Left renal cortex interstitium (tissue), 4 donors: ENCODE results near the gene KLC4. TPM values are rescaled to one million over a fixed set of nuclear protein-coding genes. Genes with fewer than 3 reads are reported as not detected.
A peak's percentile ranks its signal among the peaks of the same experiment; 100 is the strongest.
"Not testable (repeated sequence)": the region's sequence is repeated elsewhere in the genome, so short reads cannot be mapped to it uniquely, and the experiment has no call there.

Experiments
- DNase-seq, 4 donors: peaks; one replicate each; pipeline ENCODE4 v3.0.0-alpha.2; 2013; ENCODE audit warnings: low read depth in 4 of 4, low spot score in 2 of 4, missing footprints in 1 of 4
- polyA plus RNA-seq, 4 donors: library from polyadenylated mRNA; unstranded; fragments of 120-200 nt; gene quantifications; one replicate each; pipeline ENCODE4 v1.2.1, GENCODE V29; 2013; ENCODE audit not compliant: insufficient read length in 4 of 4

The KLC4 gene
- polyA plus RNA-seq, 4 donors: 50.0 to 80.0 (median 65.7) TPM

GRCh38 chr6:43060755-43061633 is 1.6 kb downstream of the KLC4 start:
- no peak for DNase-seq

GRCh38 chr6:43061861-43062260 is 2.4 kb downstream of the KLC4 start:
- DNase-seq: no peak

GRCh38 chr6:43062818-43063217 is 3.4 kb downstream of the KLC4 start:
- DNase-seq: no peak

- DNase-seq: peak in 1 of 4 donors; percentile 28
Measured at GRCh38 chr6:43070028-43070632, 10.7 kb downstream of the KLC4 start.

- DNase-seq: peak in 1 of 4 donors; percentile 36
Measured at GRCh38 chr6:43074847-43075669, 15.6 kb downstream of the KLC4 start.

GRCh38 chr6:43075670-43076463 is 16.4 kb downstream of the KLC4 start, which contains the start of gene PTK7:
TSS of gene PTK7 (plus strand) at chr6:43076314. CDS start at chr6:43076489, 175 bp downstream.
- peak in 1 of 4 donors; percentile 77 for DNase-seq

GRCh38 chr6:43076464-43077332 is 17.3 kb downstream of the KLC4 start:
- DNase-seq: no peak

- no peak for DNase-seq
Measured at GRCh38 chr6:43077333-43077809, 17.9 kb downstream of the KLC4 start.

- no peak for DNase-seq
Measured at GRCh38 chr6:43077981-43078511, 18.6 kb downstream of the KLC4 start.

- DNase-seq: no peak
Measured at GRCh38 chr6:43078691-43079090, 19.3 kb downstream of the KLC4 start.

- no peak for DNase-seq
Measured at GRCh38 chr6:43081043-43081442, 21.6 kb downstream of the KLC4 start.

- DNase-seq: not testable (repeated sequence)
Measured at GRCh38 chr6:43081922-43082321, 22.5 kb downstream of the KLC4 start.

GRCh38 chr6:43082806-43083655 is 23.6 kb downstream of the KLC4 start:
- no peak for DNase-seq

- DNase-seq: no peak
Measured at GRCh38 chr6:43086022-43086658, 26.7 kb downstream of the KLC4 start.

GRCh38 chr6:43088654-43089056 is 29.2 kb downstream of the KLC4 start:
- DNase-seq: no peak

- no peak for DNase-seq
Measured at GRCh38 chr6:43089467-43089866, 30.0 kb downstream of the KLC4 start.

- no peak for DNase-seq
Measured at GRCh38 chr6:43089874-43090558, 30.6 kb downstream of the KLC4 start.
